GM12801 (cell line): ENCODE results near the gene MYOM3.

Experiments
- CTCF ChIP-seq: IDR thresholded peaks from one replicate; pipeline ENCODE4 v1.5.1; 2011; ENCODE audit warnings: control low read depth; ENCODE audit not compliant: insufficient read length; ENCODE audit errors: extremely low read depth

The MYOM3 gene

GRCh38 chr1:24018611-24019580, 93.0 kb downstream of the MYOM3 start:
- no peak for TF ChIP-seq CTCF

- no peak for TF ChIP-seq CTCF
These were observed 96.4 kb downstream of the MYOM3 start for GRCh38 chr1:24015221-24016210.

GRCh38 chr1:24010650-24011049, 101.3 kb downstream of the MYOM3 start:
- TF ChIP-seq CTCF = no peak

GRCh38 chr1:24009406-24009805, 102.5 kb downstream of the MYOM3 start:
- no peak for TF ChIP-seq CTCF

GRCh38 chr1:24007079-24007478, 104.9 kb downstream of the MYOM3 start:
- no peak for TF ChIP-seq CTCF
